IPS-20b (cell line): ENCODE results near the gene RRP9.

Experiments
- H3K27ac ChIP-seq: one replicate; pipeline ENCODE4 v1.5.1; 2013; ENCODE audit warnings: low read length
- H3K27me3 ChIP-seq: 2 replicates; pipeline ENCODE4 v1.6.1; 2013; ENCODE audit warnings: mild to moderate bottlenecking, low read length, inconsistent platforms; ENCODE audit not compliant: insufficient read depth
- H3K36me3 ChIP-seq: 2 replicates; pipeline ENCODE4 v1.6.1; 2013; ENCODE audit warnings: low read depth, mild to moderate bottlenecking, inconsistent platforms, low read length, moderate library complexity; ENCODE audit not compliant: insufficient read depth
- H3K4me1 ChIP-seq: 2 replicates; pipeline ENCODE4 v1.6.1; 2013; ENCODE audit warnings: mild to moderate bottlenecking, control low read depth, inconsistent platforms, low read length, moderate library complexity; ENCODE audit not compliant: insufficient read depth
- H3K4me3 ChIP-seq: 2 replicates; pipeline ENCODE4 v1.5.1; 2013; ENCODE audit warnings: mild to moderate bottlenecking, low read length, inconsistent platforms
- H3K9ac ChIP-seq: 2 replicates; pipeline ENCODE4 v1.6.1; 2013; ENCODE audit warnings: low read depth, mild to moderate bottlenecking, inconsistent platforms, low read length, moderate library complexity
- H3K9me3 ChIP-seq: 2 replicates; pipeline ENCODE4 v1.6.1; 2013; ENCODE audit warnings: mild to moderate bottlenecking, low read depth, low read length, inconsistent platforms; ENCODE audit not compliant: insufficient read depth

RRP9 gene

GRCh38 chr3:51961011-51961410, 19.3 kb upstream of the RRP9 start:
- Histone ChIP-seq H3K27ac (no peak overlapping the region), H3K4me1 (no peaks in the 10 kb centered on the region; the same call in 1 of the 2 replicates), H3K36me3 (no peaks in the 10 kb centered on the region), H3K4me3 (no peak overlapping the region), H3K9me3 (no peaks in the 10 kb centered on the region), H3K27me3 (peaks cover 47% of the 10 kb centered on the region), H3K9ac (no peak overlapping the region)

DNA sequence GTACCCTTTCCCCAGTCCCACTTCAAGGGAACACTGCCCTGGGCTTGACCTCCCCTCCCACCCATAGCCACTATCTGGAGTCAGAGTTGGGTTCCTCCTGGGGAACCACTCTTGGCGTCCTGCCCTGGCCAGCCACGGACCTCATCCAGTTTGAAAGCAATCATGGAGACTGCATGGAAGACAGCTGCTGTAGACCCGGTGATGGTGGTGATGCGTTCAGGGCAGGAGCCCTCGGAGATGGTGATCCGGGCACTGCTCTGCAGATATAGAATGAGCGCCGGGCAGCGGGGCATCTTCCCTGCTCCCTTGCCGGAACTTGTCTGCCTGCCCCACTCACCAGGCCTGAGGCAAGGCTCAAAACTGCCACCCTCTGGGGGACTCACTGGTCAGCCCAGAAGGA, 18.7 kb upstream of the RRP9 start:
- H3K9ac ChIP-seq, result no peak overlapping the region
- H3K36me3 ChIP-seq, result no peaks in the 10 kb centered on the region

GRCh38 chr3:51959651-51960050, 17.9 kb upstream of the RRP9 start:
- Histone ChIP-seq H3K36me3 (no peaks in the 10 kb centered on the region), H3K27ac (no peak overlapping the region), H3K27me3 (peaks cover 47% of the 10 kb centered on the region), H3K9me3 (no peaks in the 10 kb centered on the region), H3K4me3 (no peak overlapping the region), H3K4me1 (no peaks in the 10 kb centered on the region), H3K9ac (no peak overlapping the region)

More for the DNA sequence above, 18.7 kb upstream of the RRP9 start:
- no peaks in the 10 kb centered on the region for H3K4me1 ChIP-seq
- no peak overlapping the region for H3K27ac ChIP-seq
- no peak overlapping the region for H3K4me3 ChIP-seq
- no peaks in the 10 kb centered on the region for H3K9me3 ChIP-seq
- H3K27me3 ChIP-seq, result peaks cover 47% of the 10 kb centered on the region

GRCh38 chr3:51958603-51959521, 17.2 kb upstream of the RRP9 start:
- no peak overlapping the region for H3K27ac ChIP-seq
- peaks cover 55% of the 10 kb centered on the region for H3K27me3 ChIP-seq
- H3K4me1 ChIP-seq, result no peaks in the 10 kb centered on the region
- H3K9me3 ChIP-seq, result no peaks in the 10 kb centered on the region
- H3K4me3 ChIP-seq, result no peak overlapping the region
- no peaks in the 10 kb centered on the region for H3K36me3 ChIP-seq
- H3K9ac ChIP-seq, result no peak overlapping the region

- Histone ChIP-seq H3K27ac (no peak overlapping the region), H3K36me3 (no peaks in the 10 kb centered on the region), H3K9me3 (no peaks in the 10 kb centered on the region), H3K27me3 (peaks cover 60% of the 10 kb centered on the region), H3K4me3 (no peak overlapping the region), H3K9ac (no peak overlapping the region), H3K4me1 (no peaks in the 10 kb centered on the region)
Measured at GRCh38 chr3:51957520-51958205, 16.0 kb upstream of the RRP9 start.

DNA sequence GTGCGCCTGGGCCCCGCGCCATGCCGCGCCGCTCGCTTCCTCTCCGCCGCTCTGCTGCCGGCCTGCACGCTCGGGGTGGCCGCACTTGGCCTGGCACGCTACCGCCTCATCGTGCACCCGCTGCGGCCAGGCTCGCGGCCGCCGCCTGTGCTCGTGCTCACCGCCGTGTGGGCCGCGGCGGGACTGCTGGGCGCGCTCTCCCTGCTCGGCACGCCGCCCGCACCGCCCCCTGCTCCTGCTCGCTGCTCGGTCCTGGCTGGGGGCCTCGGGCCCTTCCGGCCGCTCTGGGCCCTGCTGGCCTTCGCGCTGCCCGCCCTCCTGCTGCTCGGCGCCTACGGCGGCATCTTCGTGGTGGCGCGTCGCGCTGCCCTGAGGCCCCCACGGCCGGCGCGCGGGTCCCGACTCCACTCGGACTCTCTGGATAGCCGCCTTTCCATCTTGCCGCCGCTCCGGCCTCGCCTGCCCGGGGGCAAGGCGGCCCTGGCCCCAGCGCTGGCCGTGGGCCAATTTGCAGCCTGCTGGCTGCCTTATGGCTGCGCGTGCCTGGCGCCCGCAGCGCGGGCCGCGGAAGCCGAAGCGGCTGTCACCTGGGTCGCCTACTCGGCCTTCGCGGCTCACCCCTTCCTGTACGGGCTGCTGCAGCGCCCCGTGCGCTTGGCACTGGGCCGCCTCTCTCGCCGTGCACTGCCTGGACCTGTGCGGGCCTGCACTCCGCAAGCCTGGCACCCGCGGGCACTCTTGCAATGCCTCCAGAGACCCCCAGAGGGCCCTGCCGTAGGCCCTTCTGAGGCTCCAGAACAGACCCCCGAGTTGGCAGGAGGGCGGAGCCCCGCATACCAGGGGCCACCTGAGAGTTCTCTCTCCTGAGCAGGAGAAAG, 14.4 kb upstream of the RRP9 start:
- H3K27me3 ChIP-seq, result peaks cover 59% of the 10 kb centered on the region
- no peaks in the 10 kb centered on the region for H3K36me3 ChIP-seq
- no peaks in the 10 kb centered on the region for H3K9me3 ChIP-seq
- no peak overlapping the region for H3K9ac ChIP-seq
- H3K4me1 ChIP-seq, result no peaks in the 10 kb centered on the region
- peak overlapping the region; percentile 58; the same call in 1 of the 2 replicates for H3K4me3 ChIP-seq
- H3K27ac ChIP-seq, result no peak overlapping the region

- Histone ChIP-seq H3K4me1 (no peaks in the 10 kb centered on the region), H3K9ac (no peak within 1 kb of the TSS), H3K36me3 (no peaks in the 10 kb centered on the region), H3K4me3 (peak within 1 kb of the TSS; percentile 58; the same call in 1 of the 2 replicates), H3K27me3 (peaks cover 67% of the 10 kb centered on the region), H3K9me3 (no peaks in the 10 kb centered on the region), H3K27ac (no peak within 1 kb of the TSS)
Measured at GRCh38 chr3:51955175-51955892, 13.6 kb upstream of the RRP9 start, which contains the start of gene GPR62. Gene GPR62 (plus strand): TSS chr3:51955381. CDS start chr3:51955653, 272 bp downstream.

- no peaks in the 10 kb centered on the region for H3K9me3 ChIP-seq
- H3K27ac ChIP-seq, result no peak overlapping the region
- H3K4me1 ChIP-seq, result no peaks in the 10 kb centered on the region
- peaks cover 73% of the 10 kb centered on the region for H3K27me3 ChIP-seq
- H3K4me3 ChIP-seq, result no peak overlapping the region
- no peak overlapping the region for H3K9ac ChIP-seq
- H3K36me3 ChIP-seq, result no peaks in the 10 kb centered on the region
Measured at GRCh38 chr3:51954713-51955112, 13.0 kb upstream of the RRP9 start.

- H3K9ac ChIP-seq, result no peak overlapping the region
- H3K36me3 ChIP-seq, result no peaks in the 10 kb centered on the region
- H3K27me3 ChIP-seq, result peaks cover 73% of the 10 kb centered on the region
- H3K4me1 ChIP-seq, result no peaks in the 10 kb centered on the region
- no peak overlapping the region for H3K27ac ChIP-seq
- no peak overlapping the region for H3K4me3 ChIP-seq
- H3K9me3 ChIP-seq, result no peaks in the 10 kb centered on the region
Measured at GRCh38 chr3:51954105-51954504, 12.4 kb upstream of the RRP9 start.

GRCh38 chr3:51953445-51953844, 11.7 kb upstream of the RRP9 start:
- Histone ChIP-seq H3K9me3 (no peaks in the 10 kb centered on the region), H3K27ac (no peak overlapping the region), H3K36me3 (no peaks in the 10 kb centered on the region), H3K9ac (no peak overlapping the region), H3K27me3 (peaks cover 79% of the 10 kb centered on the region), H3K4me1 (no peaks in the 10 kb centered on the region), H3K4me3 (no peak overlapping the region)

- no peaks in the 10 kb centered on the region for H3K9me3 ChIP-seq
- no peak overlapping the region for H3K27ac ChIP-seq
- peaks cover 64% of the 10 kb centered on the region for H3K27me3 ChIP-seq
- no peak overlapping the region for H3K9ac ChIP-seq
- H3K4me1 ChIP-seq, result no peaks in the 10 kb centered on the region
- H3K36me3 ChIP-seq, result no peaks in the 10 kb centered on the region
- no peak overlapping the region for H3K4me3 ChIP-seq
Measured at GRCh38 chr3:51950899-51951298, 9.2 kb upstream of the RRP9 start.
